Stimulated activated CD4-positive, alpha-beta T cell treated with anti-CD3 and anti-CD28 coated beads, Interleukin-4, amount 100 ng/mL, for 48 hours (primary cell): ENCODE results near the gene NDRG3.

Source experiments
- DNase-seq, 2 donors: peaks; one replicate each; pipeline ENCODE4 v3.0.0-alpha.2; 2020; ENCODE audit warnings: low read depth in 2 of 2

Gene NDRG3

GRCh38 chr20:36745927-36746659 is at the start of gene NDRG3:
Gene NDRG3 (minus strand): TSS chr20:36746090. CDS start chr20:36721735, 24,355 bp downstream.
- peak; percentile 85 to 89 for DNase-seq

GRCh38 chr20:36794116-36794474 is 48.2 kb upstream of the NDRG3 start:
- DNase-seq, result no peak

- no peak for DNase-seq
Measured at GRCh38 chr20:36793294-36794115, 47.6 kb upstream of the NDRG3 start.

- DNase-seq, result no peak
Measured at GRCh38 chr20:36792422-36792821, 46.5 kb upstream of the NDRG3 start.

GRCh38 chr20:36791862-36792261 is 46.0 kb upstream of the NDRG3 start:
- DNase-seq, result no peak

GRCh38 chr20:36786663-36787062 is 40.8 kb upstream of the NDRG3 start:
- DNase-seq, result no peak

GRCh38 chr20:36786246-36786645 is 40.4 kb upstream of the NDRG3 start:
- DNase-seq, result no peak

GRCh38 chr20:36785308-36785707 is 39.4 kb upstream of the NDRG3 start:
- DNase-seq, result no peak

- no peak for DNase-seq
Measured at GRCh38 chr20:36784900-36785299, 39.0 kb upstream of the NDRG3 start.

- no peak for DNase-seq
Measured at GRCh38 chr20:36784116-36784515, 38.2 kb upstream of the NDRG3 start.

GRCh38 chr20:36779656-36780025 is 33.8 kb upstream of the NDRG3 start:
- DNase-seq, result no peak

- no peak for DNase-seq
Measured at GRCh38 chr20:36778831-36779655, 33.2 kb upstream of the NDRG3 start.

GRCh38 chr20:36777576-36777975 is 31.7 kb upstream of the NDRG3 start:
- no peak for DNase-seq

GRCh38 chr20:36777167-36777566 is 31.3 kb upstream of the NDRG3 start:
- no peak for DNase-seq

GRCh38 chr20:36775826-36776225 is 29.9 kb upstream of the NDRG3 start:
- DNase-seq, result no peak

- no peak for DNase-seq
Measured at GRCh38 chr20:36775196-36775595, 29.3 kb upstream of the NDRG3 start.

GRCh38 chr20:36773597-36774390 is 27.9 kb upstream of the NDRG3 start, which contains the start of gene DSN1:
Gene DSN1 (minus strand): TSS chr20:36773763. CDS start chr20:36771458, 2,305 bp downstream.
- peak; percentile 96 to 99 for DNase-seq

- no peak for DNase-seq
Measured at GRCh38 chr20:36773107-36773596, 27.3 kb upstream of the NDRG3 start.

GRCh38 chr20:36770680-36771079 is 24.8 kb upstream of the NDRG3 start:
- no peak for DNase-seq

GRCh38 chr20:36768768-36769430 is 23.0 kb upstream of the NDRG3 start:
- DNase-seq, result no peak

GRCh38 chr20:36761125-36761524 is 15.2 kb upstream of the NDRG3 start:
- no peak for DNase-seq
